Mesenchymal stem cell (in vitro differentiated cells and primary cell): ENCODE data around the gene PON2.

Source experiments
- DNase-seq: peaks from one replicate; pipeline ENCODE4 v3.0.0-alpha.2; 2013
- H2AFZ ChIP-seq: one replicate; pipeline ENCODE4 v1.6.1; 2013; ENCODE audit warnings: low read depth, mild to moderate bottlenecking, control low read depth, inconsistent platforms, low read length, moderate library complexity
- H2AK5ac ChIP-seq: 2 replicates; pipeline ENCODE4 v1.6.1; 2013; ENCODE audit warnings: low read length, moderate library complexity, mild to moderate bottlenecking, inconsistent platforms; ENCODE audit not compliant: severe bottlenecking
- H2BK120ac ChIP-seq: one replicate; pipeline ENCODE4 v1.6.1; 2013; ENCODE audit warnings: low read depth, mild to moderate bottlenecking, inconsistent platforms, low read length, moderate library complexity
- H2BK12ac ChIP-seq, 2 experiments: one replicate each; pipeline ENCODE4 v1.6.1; 2013; ENCODE audit warnings: inconsistent platforms in 2 of 2, low read length in 2 of 2, mild to moderate bottlenecking in 2 of 2, moderate library complexity in 2 of 2, control low read depth in 1 of 2
- H2BK15ac ChIP-seq: one replicate; pipeline ENCODE4 v1.6.1; 2013; ENCODE audit warnings: mild to moderate bottlenecking, low read depth, inconsistent platforms; ENCODE audit not compliant: poor library complexity, severe bottlenecking
- H2BK5ac ChIP-seq: 2 replicates; pipeline ENCODE4 v1.6.1; 2013; ENCODE audit warnings: low read depth, mild to moderate bottlenecking, low read length, control low read depth, inconsistent platforms; ENCODE audit not compliant: poor library complexity, severe bottlenecking
- H3K14ac ChIP-seq, 2 experiments: one replicate each; pipeline ENCODE4 v1.6.1; 2013; ENCODE audit warnings: inconsistent platforms in 2 of 2, low read length in 2 of 2, control low read depth in 1 of 2, mild to moderate bottlenecking in 1 of 2, moderate library complexity in 1 of 2
- H3K18ac ChIP-seq, 2 experiments: one replicate each; pipeline ENCODE4 v1.6.1; 2013; ENCODE audit warnings: inconsistent platforms in 2 of 2, low read length in 2 of 2, control low read depth in 1 of 2, low read depth in 1 of 2, mild to moderate bottlenecking in 1 of 2
- H3K23ac ChIP-seq, 2 experiments: one replicate each; pipeline ENCODE4 v1.6.1; 2013; ENCODE audit warnings: inconsistent platforms in 2 of 2, low read length in 2 of 2, mild to moderate bottlenecking in 2 of 2, moderate library complexity in 2 of 2, control low read depth in 1 of 2
- H3K27ac ChIP-seq: 2 replicates; pipeline ENCODE4 v1.5.1; 2013; ENCODE audit warnings: mild to moderate bottlenecking, moderate library complexity, low read length, control low read depth, inconsistent platforms; ENCODE audit not compliant: poor library complexity, severe bottlenecking
- H3K27me3 ChIP-seq, 2 experiments: 2 replicates each; pipeline versions ENCODE4 v1.6.1 to v1.7.0; 2013; ENCODE audit warnings: low read length in 2 of 2, mild to moderate bottlenecking in 2 of 2, moderate library complexity in 2 of 2, control low read depth in 1 of 2, inconsistent platforms in 1 of 2; ENCODE audit not compliant: control insufficient read depth in 1 of 2, insufficient read depth in 1 of 2
- H3K36me3 ChIP-seq, 2 experiments: 2 replicates each; pipeline versions ENCODE4 v1.6.1 to v1.7.0; 2013; ENCODE audit warnings: low read length in 2 of 2, control low read depth in 1 of 2, inconsistent platforms in 1 of 2, low read depth in 1 of 2, mild to moderate bottlenecking in 1 of 2; ENCODE audit not compliant: insufficient read depth in 2 of 2, control insufficient read depth in 1 of 2
- H3K4ac ChIP-seq, 2 experiments: one replicate each; pipeline ENCODE4 v1.6.1; 2013; ENCODE audit warnings: inconsistent platforms in 2 of 2, low read length in 2 of 2, mild to moderate bottlenecking in 2 of 2, moderate library complexity in 2 of 2, control low read depth in 1 of 2, low read depth in 1 of 2
- H3K4me1 ChIP-seq: 2 replicates; pipeline ENCODE4 v1.6.1; 2013; ENCODE audit warnings: low read depth, low read length, control low read depth; ENCODE audit not compliant: control insufficient read depth, insufficient read depth
- H3K4me2 ChIP-seq: 2 replicates; pipeline ENCODE4 v1.6.1; 2013; ENCODE audit warnings: low read length, mild to moderate bottlenecking, inconsistent platforms; ENCODE audit not compliant: poor library complexity, severe bottlenecking
- H3K4me3 ChIP-seq, 2 experiments: 2 replicates each; pipeline versions ENCODE4 v1.5.1 to v1.7.0; 2013; ENCODE audit warnings: low read length in 2 of 2, mild to moderate bottlenecking in 2 of 2, control low read depth in 1 of 2, low read depth in 1 of 2; ENCODE audit not compliant: insufficient read depth in 1 of 2
- H3K79me1 ChIP-seq: replicated peaks from 2 replicates; pipeline ENCODE4 v1.6.1; 2013; ENCODE audit warnings: mild to moderate bottlenecking, control low read depth, low read length, inconsistent platforms; ENCODE audit not compliant: poor library complexity, severe bottlenecking
- H3K9ac ChIP-seq: 2 replicates; pipeline ENCODE4 v1.7.0; 2013; ENCODE audit warnings: mild to moderate bottlenecking, low read length, moderate library complexity
- H3K9me3 ChIP-seq: 2 replicates; pipeline ENCODE4 v1.7.0; 2013; ENCODE audit warnings: mild to moderate bottlenecking, low read length; ENCODE audit not compliant: control insufficient read depth
- H4K8ac ChIP-seq: one replicate; pipeline ENCODE4 v1.6.1; 2013; ENCODE audit warnings: inconsistent platforms, mild to moderate bottlenecking, low read length, moderate library complexity
- H4K91ac ChIP-seq: one replicate; pipeline ENCODE4 v1.6.1; 2013; ENCODE audit warnings: mild to moderate bottlenecking, low read length, inconsistent platforms
- WGBS: methylation state at CpG from one replicate; pipeline ENCODE4 v1.1.7; 2013; ENCODE audit warnings: mixed read lengths; 5-methylcytosine and 5-hydroxymethylcytosine counted together

Gene PON2

GRCh38 chr7:95444796-95445195 lies 10.0 kb upstream of the PON2 start:
- Histone ChIP-seq H3K27ac (no peak overlapping the region), H2BK120ac (no peak overlapping the region), H2BK12ac (no peak overlapping the region), H3K4ac (no peak overlapping the region), H2AK5ac (no peak overlapping the region), H3K36me3 (no peaks in the 10 kb centered on the region), H3K4me3 (no peak overlapping the region), H4K8ac (no peak overlapping the region), H2BK5ac (no peak overlapping the region), H4K91ac (no peak overlapping the region), H3K18ac (no peak overlapping the region), H3K4me1 (peaks cover 2% of the 10 kb centered on the region), H3K4me2 (no peak overlapping the region), H3K9me3 (no peaks in the 10 kb centered on the region), H2BK15ac (no peak overlapping the region), H3K27me3 (no peaks in the 10 kb centered on the region), H2AFZ (no peak overlapping the region), H3K14ac (no peak overlapping the region), H3K23ac (no peak overlapping the region), H3K9ac (no peak overlapping the region), H3K79me1 (no peaks in the 10 kb centered on the region)
- DNase-seq: no peak
- WGBS: 87% methylated on average over 2 of the region's 2 CpGs

- 90% methylated on average over 7 of the region's 7 CpGs for WGBS
- Histone ChIP-seq H3K4me2 (no peak overlapping the region), H2BK15ac (no peak overlapping the region)
Measured at GRCh38 chr7:95441042-95441823, 6.4 kb upstream of the PON2 start.

GRCh38 chr7:95440394-95441038 lies 5.7 kb upstream of the PON2 start:
- H2AFZ ChIP-seq: no peak overlapping the region
- 99% methylated on average over 3 of the region's 3 CpGs for WGBS
- no peak overlapping the region for H3K4ac ChIP-seq
- no peak overlapping the region for H2BK12ac ChIP-seq
- H2BK5ac ChIP-seq: peak overlapping the region; percentile 2
- H2BK15ac ChIP-seq: no peak overlapping the region
- no peaks in the 10 kb centered on the region for H3K9me3 ChIP-seq
- H3K23ac ChIP-seq: no peak overlapping the region
- H3K9ac ChIP-seq: no peak overlapping the region
- H2BK120ac ChIP-seq: no peak overlapping the region
- H3K79me1 ChIP-seq: peaks cover 1% of the 10 kb centered on the region
- H2AK5ac ChIP-seq: peak overlapping the region; percentile 15
- no peak overlapping the region for H3K4me2 ChIP-seq
- no peaks in the 10 kb centered on the region for H3K27me3 ChIP-seq
- H4K8ac ChIP-seq: no peak overlapping the region
- peaks cover 3% of the 10 kb centered on the region for H3K4me1 ChIP-seq
- H3K14ac ChIP-seq: no peak overlapping the region
- no peak overlapping the region for H3K4me3 ChIP-seq
- no peak for DNase-seq
- no peak overlapping the region for H4K91ac ChIP-seq
- no peaks in the 10 kb centered on the region for H3K36me3 ChIP-seq
- H3K18ac ChIP-seq: no peak overlapping the region
- peak overlapping the region; percentile 96 for H3K27ac ChIP-seq

More at GRCh38 chr7:95441042-95441823, 6.4 kb upstream of the PON2 start:
- Histone ChIP-seq H4K91ac (no peak overlapping the region), H3K23ac (no peak overlapping the region), H3K27me3 (no peaks in the 10 kb centered on the region), H2AK5ac (peak overlapping the region; percentile 3), H2AFZ (no peak overlapping the region), H4K8ac (no peak overlapping the region), H2BK120ac (no peak overlapping the region), H3K18ac (no peak overlapping the region), H3K4me1 (peaks cover 2% of the 10 kb centered on the region), H3K36me3 (no peaks in the 10 kb centered on the region), H3K14ac (no peak overlapping the region), H3K4me3 (no peak overlapping the region), H3K27ac (peak overlapping the region; percentile 96), H3K4ac (no peak overlapping the region), H2BK5ac (peak overlapping the region; percentile 50), H3K9me3 (no peaks in the 10 kb centered on the region), H2BK12ac (no peak overlapping the region), H3K79me1 (peaks cover 1% of the 10 kb centered on the region), H3K9ac (no peak overlapping the region)
- no peak for DNase-seq

- Histone ChIP-seq H3K18ac (no peak overlapping the region), H3K36me3 (peaks cover 0 to 4% of the 10 kb centered on the region in 2 experiments), H2AFZ (no peak overlapping the region), H3K4ac (no peak overlapping the region), H3K9ac (no peak overlapping the region), H3K79me1 (peaks cover 1% of the 10 kb centered on the region), H2BK12ac (no peak overlapping the region), H3K27ac (no peak overlapping the region), H4K91ac (no peak overlapping the region), H3K4me3 (no peak overlapping the region), H3K14ac (no peak overlapping the region), H4K8ac (no peak overlapping the region), H2BK5ac (no peak overlapping the region), H3K23ac (no peak overlapping the region), H2AK5ac (no peak overlapping the region), H3K27me3 (no peaks in the 10 kb centered on the region), H2BK120ac (no peak overlapping the region), H3K9me3 (no peaks in the 10 kb centered on the region), H3K4me1 (peaks cover 14% of the 10 kb centered on the region), H2BK15ac (no peak overlapping the region), H3K4me2 (no peak overlapping the region)
- WGBS: 100% methylated on average over 3 of the region's 4 CpGs
- DNase-seq: no peak
Measured at GRCh38 chr7:95436407-95436806, 1.6 kb upstream of the PON2 start.
